ENCODE results near the gene CAPN5. TPM values are rescaled to one million over a fixed set of nuclear protein-coding genes. Genes with fewer than 3 reads are reported as not detected.

CAPN5 gene
- total and polyA plus RNA-seq, 2 of the 13 experiments (the other 11 are each of a cell fraction or from before 2014, with no cell fraction given) = 0.27 to 1.2 TPM

DNA sequence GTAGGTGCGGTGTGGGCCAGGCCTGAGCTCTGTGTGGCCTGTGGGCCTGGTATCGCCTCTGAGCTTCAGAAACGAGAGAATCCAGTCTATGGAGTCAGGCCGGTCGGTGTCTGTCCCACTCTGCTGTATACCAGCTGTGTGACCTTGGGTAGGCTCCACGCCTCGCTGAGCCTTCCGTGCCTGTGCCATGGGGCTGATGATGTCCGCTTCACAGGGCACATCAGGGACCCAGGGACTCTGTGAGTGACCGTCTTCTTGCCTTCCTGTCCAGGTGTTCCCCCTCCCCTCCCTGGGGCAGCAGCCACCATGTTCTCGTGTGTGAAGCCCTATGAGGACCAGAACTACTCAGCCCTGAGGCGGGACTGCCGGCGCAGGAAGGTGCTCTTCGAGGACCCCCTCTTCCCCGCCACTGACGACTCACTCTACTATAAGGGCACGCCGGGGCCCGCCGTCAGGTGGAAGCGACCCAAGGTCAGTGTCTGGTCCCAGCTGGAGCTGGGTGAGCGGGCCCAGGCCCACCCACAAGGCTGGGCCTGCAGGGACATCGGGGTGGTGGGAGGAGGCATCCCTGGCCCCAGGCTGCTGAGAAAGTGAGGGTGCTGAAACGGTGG lies 17.9 kb downstream of the CAPN5 start:
- POLR2A ChIA-PET = no interaction called here
- Histone ChIP-seq H3K36me3 (replicated peaks in 1 of 2; ENCODE audit: control insufficient read depth in 1 of 2, insufficient read depth in 2 of 2, low read length in 2 of 2) (no peaks in the 10 kb centered on the region), H3K9ac (ENCODE audit: insufficient read depth, low read depth, low read length) (no peak overlapping the region), H4K20me1 (ENCODE audit: insufficient read depth, low read length) (no peaks in the 10 kb centered on the region), H3K9me3 (ENCODE audit: low read length) (no peaks in the 10 kb centered on the region), H3K27me3 (ENCODE audit: control insufficient read depth in 1 of 2, insufficient read depth in 2 of 2, low read length in 2 of 2) (peaks cover 5 to 8% of the 10 kb centered on the region in 2 experiments; a peak in 2 of 5 replicates), H3K4me3 (replicated peaks in 1 of 3; ENCODE audit: insufficient read depth in 1 of 3, low read depth in 2 of 3, low read length in 3 of 3) (no peak overlapping the region), H3K4me2 (ENCODE audit: low read depth, low read length) (no peak overlapping the region), H3K27ac (ENCODE audit: extremely low read length, insufficient read depth, low read length) (no peak overlapping the region), H3K79me2 (ENCODE audit: insufficient read depth, low read length) (no peaks in the 10 kb centered on the region), H3K4me1 (ENCODE audit: insufficient read depth, low read length) (peaks cover 58% of the 10 kb centered on the region), H2AFZ (ENCODE audit: low read length) (no peak overlapping the region)
- no peak for ATAC-seq
- TF ChIP-seq ERF (CRISPR knock-in tag; IDR thresholded peaks at IDR 0.05) (no peak), ZNF768 (CRISPR knock-in tag; IDR thresholded peaks at IDR 0.05) (peak; percentile 75; the same call in 1 of the 2 replicates)
- CTCF ChIA-PET (ENCODE audit: low intra/inter-chr PET ratio, low total read pairs) = no interaction called here
- FAIRE-seq = no peak
- BruUV-seq (replicated peaks) = no TSS peak
- in situ Hi-C loops (cut with HindIII; ENCODE audit: extremely low pct_ligation_motif_present, low pct_unique_long_range_greater_than_20kb) (no loop called here), intact Hi-C loops (cut with micrococcal nuclease; ENCODE audit: unreplicated experiment) (no loop called here)
- WGBS (ENCODE audit: low lambda C conversion rate) = 73% methylated on average over 21 of the region's 25 CpGs
- no peak for DNase-seq (ENCODE audit: low spot score)

DNA sequence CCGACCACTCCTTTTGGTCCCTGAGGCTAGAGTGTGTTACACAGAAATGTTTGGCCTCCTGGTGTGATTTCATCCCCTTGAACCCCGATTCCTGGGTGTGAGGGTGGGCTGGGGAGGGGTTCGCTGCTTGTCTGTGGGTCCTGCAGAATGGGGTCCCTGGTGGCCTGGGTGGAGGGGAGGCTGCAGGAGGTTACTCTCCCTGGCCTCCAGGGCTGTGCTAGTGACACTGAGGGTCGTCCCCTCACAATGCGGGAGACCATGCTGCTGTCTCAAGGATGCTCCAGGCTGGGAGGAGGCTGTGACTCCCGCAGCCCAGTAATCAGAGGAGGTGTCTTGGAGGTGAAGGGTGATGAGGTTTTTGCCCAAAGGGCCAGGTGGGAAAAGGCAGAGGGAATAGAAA lies 18.9 kb downstream of the CAPN5 start:
- ChIA-PET POLR2A (interaction anchor here (1.9 kb wide), 1 partner anchor 10 kb away, joined by 16 read pairs; no protein-coding TSS in a partner anchor), CTCF (ENCODE audit: low intra/inter-chr PET ratio, low total read pairs) (no interaction called here)
- H3K9ac ChIP-seq (ENCODE audit: insufficient read depth, low read depth, low read length) = no peak overlapping the region
- peaks cover 58% of the 10 kb centered on the region for H3K4me1 ChIP-seq (ENCODE audit: insufficient read depth, low read length)
- no peak for TF ChIP-seq ZNF3 (CRISPR knock-in tag; IDR thresholded peaks at IDR 0.05)
- TF ChIP-seq IKZF4 (CRISPR knock-in tag; IDR thresholded peaks at IDR 0.05; ENCODE audit: borderline replicate concordance, low read depth, not compliant biosample characterization) = no peak
- no peak for TF ChIP-seq NFYB (CRISPR knock-in tag; IDR thresholded peaks at IDR 0.05)
- DNase-seq (ENCODE audit: low spot score) (no peak), FAIRE-seq (no peak), ATAC-seq (no peak)
- H4K20me1 ChIP-seq (ENCODE audit: insufficient read depth, low read length) = no peaks in the 10 kb centered on the region
- BruUV-seq (replicated peaks) = no TSS peak
- peaks cover 5 to 8% of the 10 kb centered on the region in 2 experiments; a peak in 2 of 5 replicates for H3K27me3 ChIP-seq (ENCODE audit: control insufficient read depth in 1 of 2, insufficient read depth in 2 of 2, low read length in 2 of 2)
- H3K36me3 ChIP-seq (replicated peaks in 1 of 2; ENCODE audit: control insufficient read depth in 1 of 2, insufficient read depth in 2 of 2, low read length in 2 of 2) = no peaks in the 10 kb centered on the region
- intact Hi-C loops (cut with micrococcal nuclease; ENCODE audit: unreplicated experiment) (no loop called here), in situ Hi-C loops (cut with HindIII; ENCODE audit: extremely low pct_ligation_motif_present, low pct_unique_long_range_greater_than_20kb) (no loop called here)
- no peak overlapping the region for H3K4me2 ChIP-seq (ENCODE audit: low read depth, low read length)
- no peak overlapping the region for H3K4me3 ChIP-seq (replicated peaks in 1 of 3; ENCODE audit: insufficient read depth in 1 of 3, low read depth in 2 of 3, low read length in 3 of 3)
- WGBS (ENCODE audit: low lambda C conversion rate) = 70% methylated on average over 4 of the region's 6 CpGs
- H3K79me2 ChIP-seq (ENCODE audit: insufficient read depth, low read length) = no peaks in the 10 kb centered on the region
- no peak overlapping the region for H2AFZ ChIP-seq (ENCODE audit: low read length)
- H3K9me3 ChIP-seq (ENCODE audit: low read length) = no peaks in the 10 kb centered on the region
- H3K27ac ChIP-seq (ENCODE audit: extremely low read length, insufficient read depth, low read length) = no peak overlapping the region

Measured in HepG2 (cell line).